Activated CD8-positive, alpha-beta memory T cell treated with anti-CD3 and anti-CD28 coated beads, Interleukin-2, amount 50 U/mL, for 1 hour (primary cell): Measurements from ENCODE around the gene SRI.
"Not testable (repeated sequence)": the region's sequence is repeated elsewhere in the genome, so short reads cannot be mapped to it uniquely, and the experiment has no call there.

ENCODE experiments used
- DNase-seq: peaks from one replicate; pipeline ENCODE4 v3.0.0-alpha.2; 2020; ENCODE audit errors: extremely low read depth

Gene SRI

GRCh38 chr7:88219781-88220747, at the start of gene SRI:
Gene SRI (minus strand): TSS chr7:88220038. CDS start chr7:88220026, 12 bp downstream.
- peak; percentile 65 for DNase-seq

- no peak for DNase-seq
Observed at GRCh38 chr7:88269586-88269985, 49.7 kb upstream of the SRI start.

- DNase-seq: no peak
Observed at GRCh38 chr7:88268858-88269257, 49.0 kb upstream of the SRI start.

GRCh38 chr7:88268051-88268450, 48.2 kb upstream of the SRI start:
- DNase-seq: no peak

- DNase-seq: no peak
Observed at GRCh38 chr7:88267421-88267820, 47.6 kb upstream of the SRI start.

GRCh38 chr7:88264987-88265386, 45.1 kb upstream of the SRI start:
- not testable (repeated sequence) for DNase-seq

- no peak for DNase-seq
Observed at GRCh38 chr7:88262562-88262961, 42.7 kb upstream of the SRI start.

GRCh38 chr7:88260719-88261118, 40.9 kb upstream of the SRI start:
- no peak for DNase-seq

- DNase-seq: no peak
Observed at GRCh38 chr7:88259656-88260380, 40.0 kb upstream of the SRI start.

- DNase-seq: not testable (repeated sequence)
Observed at GRCh38 chr7:88258296-88258695, 38.5 kb upstream of the SRI start.

GRCh38 chr7:88256906-88257305, 37.1 kb upstream of the SRI start:
- DNase-seq: no peak

- no peak for DNase-seq
Observed at GRCh38 chr7:88254721-88255424, 35.0 kb upstream of the SRI start.

GRCh38 chr7:88253640-88254039, 33.8 kb upstream of the SRI start:
- no peak for DNase-seq

- DNase-seq: no peak
Observed at GRCh38 chr7:88244258-88244657, 24.4 kb upstream of the SRI start.

- no peak for DNase-seq
Observed at GRCh38 chr7:88243345-88243909, 23.6 kb upstream of the SRI start.

- no peak for DNase-seq
Observed at GRCh38 chr7:88239852-88240251, 20.0 kb upstream of the SRI start.

- DNase-seq: no peak
Observed at GRCh38 chr7:88233828-88234227, 14.0 kb upstream of the SRI start.

- no peak for DNase-seq
Observed at GRCh38 chr7:88230646-88231045, 10.8 kb upstream of the SRI start.

GRCh38 chr7:88229302-88229995, 9.6 kb upstream of the SRI start:
- no peak for DNase-seq

GRCh38 chr7:88226886-88227516, 7.2 kb upstream of the SRI start:
- DNase-seq: no peak

GRCh38 chr7:88226201-88226600, 6.4 kb upstream of the SRI start:
- DNase-seq: no peak
